Sigmoid colon (tissue), 4 donors: ENCODE data around the gene CEMIP.

Experiments
- EP300 ChIP-seq, 4 donors: sonication (generic); formaldehyde crosslinking; IDR thresholded peaks; one replicate each; pipeline ENCODE4 v1.6.1; 2017; ENCODE audit warnings: antibody characterized with exemption in 4 of 4
- TF ChIP-seq, protein P1 (sequence below), 4 experiments: fragments of 450-650 bp in 3 of 4; fragments of 200-600 bp in 1 of 4; IDR thresholded peaks; one replicate each; pipeline ENCODE4 v1.5.1; 2016 to 2019; ENCODE audit warnings: antibody characterized with exemption in 4 of 4, mild to moderate bottlenecking in 3 of 4, moderate library complexity in 2 of 4

DNA sequence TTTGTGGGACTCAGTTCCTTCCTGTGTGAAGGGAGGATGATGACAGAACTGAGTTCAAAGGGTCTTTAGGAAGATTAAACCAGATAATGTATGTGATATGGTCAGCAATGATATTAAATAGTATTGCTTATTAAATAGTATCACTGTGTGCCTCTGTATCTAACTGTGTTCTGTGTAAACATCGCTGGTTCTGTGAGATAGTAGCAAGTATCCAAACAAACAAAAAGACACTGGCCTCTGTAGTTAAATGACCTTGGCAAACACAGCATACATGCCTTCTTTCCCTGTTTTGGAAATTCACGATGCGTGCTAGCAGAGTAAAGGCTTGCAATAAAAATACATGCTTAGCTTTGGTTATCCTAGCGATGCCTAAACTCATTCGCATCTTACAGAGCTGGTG is 134.4 kb downstream of the CEMIP start:
- TF ChIP-seq, protein P1, sequence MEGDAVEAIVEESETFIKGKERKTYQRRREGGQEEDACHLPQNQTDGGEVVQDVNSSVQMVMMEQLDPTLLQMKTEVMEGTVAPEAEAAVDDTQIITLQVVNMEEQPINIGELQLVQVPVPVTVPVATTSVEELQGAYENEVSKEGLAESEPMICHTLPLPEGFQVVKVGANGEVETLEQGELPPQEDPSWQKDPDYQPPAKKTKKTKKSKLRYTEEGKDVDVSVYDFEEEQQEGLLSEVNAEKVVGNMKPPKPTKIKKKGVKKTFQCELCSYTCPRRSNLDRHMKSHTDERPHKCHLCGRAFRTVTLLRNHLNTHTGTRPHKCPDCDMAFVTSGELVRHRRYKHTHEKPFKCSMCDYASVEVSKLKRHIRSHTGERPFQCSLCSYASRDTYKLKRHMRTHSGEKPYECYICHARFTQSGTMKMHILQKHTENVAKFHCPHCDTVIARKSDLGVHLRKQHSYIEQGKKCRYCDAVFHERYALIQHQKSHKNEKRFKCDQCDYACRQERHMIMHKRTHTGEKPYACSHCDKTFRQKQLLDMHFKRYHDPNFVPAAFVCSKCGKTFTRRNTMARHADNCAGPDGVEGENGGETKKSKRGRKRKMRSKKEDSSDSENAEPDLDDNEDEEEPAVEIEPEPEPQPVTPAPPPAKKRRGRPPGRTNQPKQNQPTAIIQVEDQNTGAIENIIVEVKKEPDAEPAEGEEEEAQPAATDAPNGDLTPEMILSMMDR (IDR thresholded peaks at IDR 0.05): no peak
- no peak for TF ChIP-seq EP300 (IDR thresholded peaks at IDR 0.05)
